Measurements from ENCODE around the gene GRIP2. TPM values are rescaled to one million over a fixed set of nuclear protein-coding genes. Genes with fewer than 3 reads are reported as not detected.

GRIP2 gene
- total RNA-seq, 6 experiments from 2014 or later = 0.04 to 0.44 (median 0.33) TPM; not detected in 1

DNA sequence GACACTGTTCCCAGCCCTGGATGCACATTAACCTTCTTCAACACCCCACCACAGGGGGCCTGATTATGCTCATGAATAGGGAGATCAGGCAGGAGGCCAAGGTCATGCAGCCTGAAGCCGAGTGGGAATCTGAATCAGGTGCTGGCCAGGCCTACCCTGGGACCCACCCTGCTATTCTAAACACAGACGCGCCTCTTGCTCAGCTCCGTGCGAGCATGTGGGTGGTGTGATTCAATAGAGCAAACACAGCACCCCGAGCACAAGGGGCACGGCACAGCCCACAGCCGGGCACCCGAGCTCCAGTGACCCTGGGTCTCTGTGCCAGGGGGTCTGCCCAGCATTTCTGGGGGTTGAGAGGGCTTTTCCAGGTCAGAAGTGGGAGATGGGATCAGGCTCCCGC lies 24.6 kb upstream of the GRIP2 start:
- Histone ChIP-seq H3K36me3 (no peaks in the 10 kb centered on the region), H3K9me3 (no peaks in the 10 kb centered on the region), H3K4me3 (no peak overlapping the region), H3K27me3 (no peaks in the 10 kb centered on the region), H3K4me1 (peaks cover 0 to 5% (median 0%) of the 10 kb centered on the region in 4 donors), H3K27ac (no peak overlapping the region)
- DNase-seq (no peak), ATAC-seq (no peak)
- WGBS (ENCODE audit: insufficient coverage, low coverage, low lambda C conversion rate, missing lambda C conversion rate) = no CpG with 5 or more reads among the region's 10 CpGs
- TF ChIP-seq, protein P1, sequence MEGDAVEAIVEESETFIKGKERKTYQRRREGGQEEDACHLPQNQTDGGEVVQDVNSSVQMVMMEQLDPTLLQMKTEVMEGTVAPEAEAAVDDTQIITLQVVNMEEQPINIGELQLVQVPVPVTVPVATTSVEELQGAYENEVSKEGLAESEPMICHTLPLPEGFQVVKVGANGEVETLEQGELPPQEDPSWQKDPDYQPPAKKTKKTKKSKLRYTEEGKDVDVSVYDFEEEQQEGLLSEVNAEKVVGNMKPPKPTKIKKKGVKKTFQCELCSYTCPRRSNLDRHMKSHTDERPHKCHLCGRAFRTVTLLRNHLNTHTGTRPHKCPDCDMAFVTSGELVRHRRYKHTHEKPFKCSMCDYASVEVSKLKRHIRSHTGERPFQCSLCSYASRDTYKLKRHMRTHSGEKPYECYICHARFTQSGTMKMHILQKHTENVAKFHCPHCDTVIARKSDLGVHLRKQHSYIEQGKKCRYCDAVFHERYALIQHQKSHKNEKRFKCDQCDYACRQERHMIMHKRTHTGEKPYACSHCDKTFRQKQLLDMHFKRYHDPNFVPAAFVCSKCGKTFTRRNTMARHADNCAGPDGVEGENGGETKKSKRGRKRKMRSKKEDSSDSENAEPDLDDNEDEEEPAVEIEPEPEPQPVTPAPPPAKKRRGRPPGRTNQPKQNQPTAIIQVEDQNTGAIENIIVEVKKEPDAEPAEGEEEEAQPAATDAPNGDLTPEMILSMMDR (IDR thresholded peaks at IDR 0.05) = no peak
- TF ChIP-seq POLR2A (IDR thresholded peaks at IDR 0.05) = no peak
- intact Hi-C loops (cut with DNase I) = no loop called here

DNA sequence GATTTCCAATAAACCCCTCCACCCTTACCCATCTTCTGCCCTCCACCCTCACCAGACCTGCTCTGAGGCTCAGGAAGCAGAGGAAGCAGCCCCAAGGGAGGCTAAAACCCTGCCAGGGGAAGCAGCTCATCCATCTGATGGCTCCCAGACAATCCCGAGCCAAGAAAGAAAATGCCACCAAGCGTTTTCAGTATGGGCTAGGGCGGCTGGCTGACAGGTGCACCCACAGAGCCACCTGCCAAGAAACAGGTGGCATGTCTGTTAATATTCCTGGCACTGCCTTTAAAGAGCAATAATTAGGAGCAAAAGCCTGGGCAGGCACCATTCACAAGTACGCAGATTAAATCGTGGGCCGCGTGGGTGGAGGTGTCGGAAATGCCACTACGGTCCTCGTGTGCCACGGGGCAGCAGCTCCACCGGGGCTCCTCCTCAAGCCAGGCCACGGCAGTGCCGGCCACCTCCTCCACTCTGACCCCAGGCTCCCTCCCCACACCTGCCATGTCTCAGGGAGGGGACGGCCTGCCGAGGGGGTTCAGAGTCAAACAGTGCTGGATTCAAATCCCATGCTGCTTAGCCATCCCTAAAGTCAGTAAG lies 23.9 kb upstream of the GRIP2 start:
- no peak overlapping the region for H3K27ac ChIP-seq
- H3K4me3 ChIP-seq = no peak overlapping the region
- H3K4me1 ChIP-seq = peaks cover 0 to 5% (median 0%) of the 10 kb centered on the region in 4 donors
- ATAC-seq (no peak), DNase-seq (no peak)
- intact Hi-C loops (cut with DNase I) = no loop called here
- 71% methylated on average over 4 of the region's 16 CpGs for WGBS (ENCODE audit: insufficient coverage, low coverage, low lambda C conversion rate, missing lambda C conversion rate)
- no peaks in the 10 kb centered on the region for H3K9me3 ChIP-seq
- no peaks in the 10 kb centered on the region for H3K27me3 ChIP-seq
- no peaks in the 10 kb centered on the region for H3K36me3 ChIP-seq
- TF ChIP-seq POLR2A (IDR thresholded peaks at IDR 0.05) = no peak
- TF ChIP-seq, protein P1 (IDR thresholded peaks at IDR 0.05) = no peak

DNA sequence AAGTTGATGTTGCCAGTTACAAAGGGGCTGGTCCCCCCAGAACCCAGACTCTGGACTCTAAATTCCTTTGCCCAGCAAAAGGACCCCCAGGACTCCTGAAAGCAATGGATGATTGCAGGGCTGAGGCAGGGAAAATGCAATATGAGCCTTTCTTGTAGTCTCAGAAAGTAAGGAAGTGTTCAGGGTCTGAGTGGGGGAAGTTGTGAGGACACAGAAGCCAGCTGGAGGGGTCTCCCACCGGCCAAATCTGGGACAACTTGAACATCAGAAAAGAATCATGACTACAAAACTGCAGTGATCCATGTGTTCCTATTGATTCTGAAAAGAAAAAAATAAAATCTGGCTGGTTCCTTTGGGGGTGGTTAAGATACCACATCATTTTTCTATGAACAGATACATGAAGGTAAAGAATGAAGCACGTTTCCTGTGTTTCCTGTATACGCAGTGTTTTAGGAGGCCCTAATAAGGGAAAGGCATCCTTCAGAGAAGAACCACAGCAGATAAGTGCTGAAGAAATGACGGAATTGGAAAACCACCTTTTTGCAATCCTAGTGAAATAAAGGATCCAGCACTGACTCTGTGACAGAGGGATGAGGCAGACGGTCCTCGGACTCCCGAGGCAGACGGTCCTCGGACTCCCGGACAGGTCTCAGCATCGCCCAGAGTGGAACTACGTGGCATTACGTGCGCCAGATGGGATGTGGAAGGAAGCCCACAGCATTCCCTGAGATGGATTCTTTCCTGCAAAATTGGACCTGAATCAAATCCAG lies 22.2 kb upstream of the GRIP2 start:
- WGBS (ENCODE audit: insufficient coverage, low coverage, low lambda C conversion rate, missing lambda C conversion rate) = 22% methylated on average over 4 of the region's 14 CpGs
- H3K4me3 ChIP-seq = no peak overlapping the region
- intact Hi-C loops (cut with DNase I) = no loop called here
- peaks cover 0 to 5% (median 0%) of the 10 kb centered on the region in 4 donors for H3K4me1 ChIP-seq
- no peak for DNase-seq
- no peak for ATAC-seq
- H3K27ac ChIP-seq = no peak overlapping the region
- H3K27me3 ChIP-seq = no peaks in the 10 kb centered on the region
- TF ChIP-seq, protein P1 (IDR thresholded peaks at IDR 0.05) = no peak
- no peak for TF ChIP-seq POLR2A (IDR thresholded peaks at IDR 0.05)
- H3K36me3 ChIP-seq = no peaks in the 10 kb centered on the region
- H3K9me3 ChIP-seq = no peaks in the 10 kb centered on the region

DNA sequence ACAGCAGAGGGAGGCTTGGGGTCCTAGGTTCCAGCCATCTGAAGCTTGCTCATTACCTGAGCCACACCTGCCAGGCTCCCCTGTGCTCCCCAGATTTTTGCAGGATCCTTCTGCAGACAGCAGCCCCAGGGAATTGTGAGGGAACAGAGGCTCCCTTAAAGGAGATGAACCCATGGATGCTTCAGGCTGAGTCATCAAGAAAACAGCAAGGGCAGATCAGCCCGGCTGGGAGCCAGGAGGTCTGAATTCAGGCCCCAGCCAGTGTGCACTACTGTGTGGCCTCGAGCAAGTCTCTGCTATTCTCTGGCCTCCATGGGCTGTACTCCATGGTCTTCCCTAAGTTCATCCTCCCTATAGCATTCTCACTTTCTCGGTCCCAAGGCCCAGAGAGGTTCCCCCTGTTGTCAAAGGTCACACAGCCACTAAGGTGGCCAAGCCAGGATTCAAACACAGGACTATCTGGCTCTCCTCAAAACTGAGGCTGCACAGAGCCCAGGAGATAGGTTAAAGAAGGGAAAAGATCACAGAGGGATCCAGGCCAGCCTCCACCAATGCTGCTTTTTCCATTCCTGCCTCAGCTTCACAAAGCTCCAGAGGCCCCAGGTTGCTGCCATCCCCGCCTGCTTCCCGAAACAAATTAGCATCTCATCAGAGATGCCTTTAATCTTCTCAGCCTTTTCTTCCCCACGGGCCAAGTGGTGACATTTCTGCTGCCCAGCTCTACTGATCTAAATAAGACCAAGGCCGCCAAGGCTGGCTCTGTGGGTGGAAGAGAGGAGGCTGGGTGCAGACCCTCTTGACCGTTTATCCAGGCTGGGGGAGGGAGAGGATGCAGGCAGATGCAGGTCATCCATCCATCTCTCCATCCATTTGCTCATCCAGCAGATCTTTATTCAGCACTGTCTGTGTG lies 21.2 kb upstream of the GRIP2 start:
- 58% methylated on average over 7 of the region's 8 CpGs for WGBS (ENCODE audit: insufficient coverage, low coverage, low lambda C conversion rate, missing lambda C conversion rate)
- intact Hi-C loops (cut with DNase I) = no loop called here
- no peak for DNase-seq
- no peak for TF ChIP-seq POLR2A (IDR thresholded peaks at IDR 0.05)
- TF ChIP-seq, protein P1 (IDR thresholded peaks at IDR 0.05) = no peak
- no peak overlapping the region for H3K4me3 ChIP-seq
- ATAC-seq = no peak
- H3K4me1 ChIP-seq = peaks cover 0 to 5% (median 0%) of the 10 kb centered on the region in 4 donors
- H3K27ac ChIP-seq = no peak overlapping the region
- H3K36me3 ChIP-seq = no peaks in the 10 kb centered on the region
- no peaks in the 10 kb centered on the region for H3K27me3 ChIP-seq
- no peaks in the 10 kb centered on the region for H3K9me3 ChIP-seq
